ENCODE measurements around the gene ASNS.
A peak's percentile ranks its signal among the peaks of the same experiment; 100 is the strongest.

The ASNS gene

GRCh38 chr7:97842772-97843345 lies 29.3 kb downstream of the ASNS start:
- DNase-seq (ENCODE audit: low read depth), result no peak

GRCh38 chr7:97842006-97842405 lies 30.2 kb downstream of the ASNS start:
- no peak for DNase-seq (ENCODE audit: low read depth)

DNA sequence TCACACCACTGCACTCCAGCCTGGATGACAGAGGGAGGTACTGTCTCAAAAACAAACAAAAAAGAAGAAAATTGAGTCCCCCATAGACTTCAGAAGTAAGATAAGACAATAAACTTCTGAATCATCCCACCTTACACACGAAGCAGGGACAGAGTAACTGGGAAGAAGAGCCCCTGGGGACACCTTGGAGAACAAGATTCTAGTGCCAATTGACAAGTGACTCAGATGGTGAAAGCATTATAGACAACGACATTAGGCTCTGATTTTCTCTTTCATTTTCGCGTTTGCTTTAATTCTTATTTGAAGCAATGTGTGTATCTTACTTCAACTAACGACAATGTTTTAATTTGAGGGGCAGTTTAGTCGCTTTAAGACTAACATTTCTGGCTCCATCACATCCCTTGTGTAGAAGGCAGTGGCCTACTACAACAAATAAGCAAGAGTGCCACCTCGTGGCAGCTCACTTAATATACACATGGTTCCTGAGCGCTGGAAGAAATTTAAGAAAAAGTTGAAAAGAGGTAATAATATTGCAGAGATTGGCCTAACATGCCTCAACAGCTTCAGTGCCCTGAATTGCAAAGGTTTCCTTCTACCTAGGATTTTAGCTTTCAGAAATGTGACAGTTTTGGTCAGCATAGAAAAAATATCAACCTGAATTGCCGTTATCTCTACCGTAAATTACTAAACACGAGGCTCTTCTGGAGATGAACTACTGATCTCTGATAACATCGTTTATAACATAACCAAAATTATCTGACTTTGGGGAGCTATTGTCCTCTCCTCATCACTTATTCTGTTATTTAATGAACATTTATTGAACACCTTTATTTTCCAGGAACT lies 36.7 kb downstream of the ASNS start:
- peak; percentile 39 for DNase-seq (ENCODE audit: low read depth)

DNA sequence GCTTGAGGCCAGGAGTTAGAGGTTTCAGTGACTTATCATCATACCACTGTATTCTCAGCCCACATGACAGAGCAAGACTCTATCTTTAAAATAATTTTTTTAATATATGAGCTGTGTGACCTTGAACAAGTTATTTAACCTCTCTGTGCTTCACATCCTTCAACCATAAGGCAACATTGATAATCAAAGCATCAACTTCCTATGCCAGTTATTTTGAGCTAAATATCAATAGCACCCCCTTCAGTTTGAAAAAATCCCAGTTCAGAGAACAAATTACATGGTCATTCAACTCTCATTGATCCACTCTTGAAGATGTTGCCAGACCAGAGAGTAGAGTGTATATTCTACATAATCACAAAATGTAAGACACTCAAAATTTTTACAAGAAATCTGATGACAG lies 53.0 kb downstream of the ASNS start:
- no peak for DNase-seq (ENCODE audit: low read depth)

DNA sequence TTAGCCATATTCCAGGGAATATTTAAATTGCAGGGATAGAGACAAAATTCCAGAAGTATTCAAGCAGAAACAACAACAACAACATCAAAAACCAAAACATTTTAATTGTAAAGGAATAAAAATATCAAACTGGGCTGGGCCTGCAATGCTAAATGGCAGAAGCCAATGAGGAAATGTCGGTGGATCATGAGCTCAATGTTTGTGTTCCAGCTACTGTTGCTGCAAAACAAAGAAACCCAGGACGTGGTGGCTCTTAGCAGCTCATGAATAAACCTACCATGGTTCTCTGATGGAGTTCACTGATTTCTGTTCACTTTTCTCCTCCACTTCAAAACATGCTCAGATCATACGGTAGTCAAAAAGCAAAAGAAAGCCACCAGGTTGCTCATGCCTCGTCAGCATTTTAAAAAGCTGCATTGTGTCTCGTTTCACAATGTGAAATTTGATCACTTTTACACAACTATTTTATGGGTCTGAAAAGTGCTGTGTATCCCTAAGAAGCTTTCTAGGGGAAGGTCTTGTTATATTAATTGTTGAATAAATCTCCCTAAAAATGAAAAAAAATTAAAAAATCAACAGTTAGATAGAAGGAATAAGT lies 54.0 kb downstream of the ASNS start:
- no peak for DNase-seq (ENCODE audit: low read depth)
